DND-41 (cell line): Measurements from ENCODE around the gene TCF7L2.

Experiments used
- CTCF ChIP-seq: IDR thresholded peaks from 2 replicates; pipeline ENCODE4 v1.5.1; 2012; ENCODE audit warnings: borderline replicate concordance, low read length, moderate library complexity, mild to moderate bottlenecking; ENCODE audit not compliant: poor library complexity, severe bottlenecking; ENCODE audit errors: extremely low read depth
- EZH2 ChIP-seq: IDR thresholded peaks from 3 replicates; pipeline ENCODE4 v1.6.1; 2012; ENCODE audit warnings: borderline replicate concordance, low read depth, mild to moderate bottlenecking, moderate library complexity, low read length, inconsistent platforms; ENCODE audit not compliant: severe bottlenecking

GRCh38 chr10:112952282-112953173 lies 2.5 kb downstream of the TCF7L2 start:
- TF ChIP-seq CTCF (no peak), EZH2 (no peak)
